OCI-LY7 (cell line): ENCODE data around the gene SCUBE2. TPM values are rescaled to one million over a fixed set of nuclear protein-coding genes. Genes with fewer than 3 reads are reported as not detected.
"Not testable (repeated sequence)": the region's sequence is repeated elsewhere in the genome, so short reads cannot be mapped to it uniquely, and the experiment has no call there.

Source experiments
- BruUV-seq: library from RNA; stranded (reverse); fragments of 400-500 nt; replicated peaks from 2 replicates; lab custom pipeline; 2021; lab: Mats Ljungman, UMichigan
- CTCF ChIA-PET: fragments of 300-600 bp; sonication (Branson Sonifier 250); formaldehyde crosslinking; loops from one replicate; lab custom pipeline; 2022; ENCODE audit warnings: antibody characterized with exemption; ENCODE audit not compliant: unreplicated experiment; lab: Charles Lee
- POLR2A ChIA-PET: fragments of 300-600 bp; sonication (Branson Sonifier 250); formaldehyde crosslinking; loops from one replicate; lab custom pipeline; 2022; ENCODE audit warnings: antibody characterized with exemption; lab: Charles Lee
- DNase-seq: peaks from one replicate; pipeline ENCODE4 v3.0.0-alpha.2; 2015; ENCODE audit warnings: low spot score
- H2AFZ ChIP-seq: fragments of 200-600 bp; sonication (generic), shearing (Covaris generic); 2 replicates; pipeline ENCODE4 v1.6.1; 2014; ENCODE audit warnings: mild to moderate bottlenecking, antibody characterized with exemption, low read length, moderate library complexity
- H3K27ac ChIP-seq: fragments of 200-600 bp; sonication (generic); 2 replicates; pipeline ENCODE4 v1.5.1; 2014; ENCODE audit warnings: mixed run types, low read depth, mild to moderate bottlenecking, moderate library complexity, low read length, inconsistent platforms; ENCODE audit not compliant: poor library complexity, severe bottlenecking
- H3K36me3 ChIP-seq: fragments of 200-600 bp; sonication (generic); 2 replicates; pipeline ENCODE4 v1.6.1; 2014; ENCODE audit warnings: mild to moderate bottlenecking, antibody characterized with exemption, low read length, moderate library complexity, mixed read lengths; ENCODE audit not compliant: insufficient read depth
- H3K4me1 ChIP-seq: fragments of 200-600 bp; sonication (generic); 2 replicates; pipeline ENCODE4 v1.5.1; 2014; ENCODE audit warnings: mild to moderate bottlenecking, low read length; ENCODE audit not compliant: insufficient read depth, poor library complexity, severe bottlenecking
- H3K4me2 ChIP-seq: fragments of 200-600 bp; sonication (generic); 2 replicates; pipeline ENCODE4 v1.6.1; 2014; ENCODE audit warnings: mild to moderate bottlenecking, low read length
- H3K4me3 ChIP-seq: fragments of 200-600 bp; sonication (generic); 2 replicates; pipeline ENCODE4 v1.5.1; 2014; ENCODE audit warnings: mild to moderate bottlenecking, low read depth, low read length; ENCODE audit not compliant: poor library complexity, severe bottlenecking
- H3K79me2 ChIP-seq: fragments of 200-600 bp; sonication (generic); 2 replicates; pipeline ENCODE4 v1.6.1; 2016; ENCODE audit warnings: low read depth, mild to moderate bottlenecking, low read length, moderate library complexity, mixed read lengths; ENCODE audit not compliant: insufficient read depth
- H3K9me2 ChIP-seq: fragments of 200-600 bp; sonication (generic); 2 replicates; pipeline ENCODE4 v1.6.1; 2016; ENCODE audit warnings: mild to moderate bottlenecking, low read length, mixed read lengths; ENCODE audit not compliant: insufficient read depth
- H3K9me3 ChIP-seq: fragments of 200-600 bp; sonication (generic); 2 replicates; pipeline ENCODE4 v1.6.1; 2014; ENCODE audit warnings: mild to moderate bottlenecking, mixed run types, low read length, mixed read lengths
- H4K20me1 ChIP-seq: fragments of 200-600 bp; sonication (generic); 2 replicates; pipeline ENCODE4 v1.6.1; 2014; ENCODE audit warnings: mild to moderate bottlenecking, antibody characterized with exemption, low read length, moderate library complexity, mixed read lengths; ENCODE audit not compliant: insufficient read depth
- CTCF ChIP-seq: fragments of 200-600 bp; sonication (generic); conservative IDR thresholded peaks from 2 replicates; pipeline ENCODE4 v1.5.1; 2014; ENCODE audit warnings: mild to moderate bottlenecking, antibody characterized with exemption, low read length, moderate library complexity, mixed read lengths
- EZH2phosphoT487 ChIP-seq: fragments of 200-600 bp; sonication (generic); IDR thresholded peaks from 2 replicates; pipeline ENCODE4 v1.6.1; 2018; ENCODE audit warnings: low read depth, borderline replicate concordance, mild to moderate bottlenecking, mixed run types, antibody characterized with exemption, low read length, moderate library complexity, mixed read lengths
- intact Hi-C: fragments of 100-400 bp; cut with micrococcal nuclease; formaldehyde crosslinking; loops from one replicate; pipeline ENCODE4 v1.10.0; 2022; ENCODE audit not compliant: unreplicated experiment
- total RNA-seq, 2 experiments: library from RNA; depleted of rRNA in 1 of 2; stranded (reverse); fragments of >200 nt in 1 of 2; shearing (Covaris generic) in 1 of 2; gene quantifications; 2 replicates each; pipeline ENCODE4 v1.2.3, GENCODE V29; 2014 to 2022

SCUBE2 gene
- total RNA-seq, 2 experiments from 2014 or later = not detected

- no peak overlapping the region for H3K4me3 ChIP-seq
- no peak overlapping the region for H3K4me2 ChIP-seq
- no TSS peak for BruUV-seq
- ChIA-PET POLR2A (no interaction called here), CTCF (interaction anchor here (0.5 to 1.9 kb wide), 3 partner anchors 36 to 125 kb away, joined by 3 to 6 read pairs (median 3); no protein-coding TSS in a partner anchor)
- no peak for DNase-seq
- H3K36me3 ChIP-seq = no peaks in the 10 kb centered on the region
- no peaks in the 10 kb centered on the region for H3K9me2 ChIP-seq
- H3K4me1 ChIP-seq = no peaks in the 10 kb centered on the region
- no peaks in the 10 kb centered on the region for H3K79me2 ChIP-seq
- TF ChIP-seq CTCF (no peak), EZH2phosphoT487 (no peak)
- H4K20me1 ChIP-seq = no peaks in the 10 kb centered on the region
- intact Hi-C loops = loop anchor here (2.0 kb wide), 2 partner anchors 122 to 492 kb away; no protein-coding TSS in a partner anchor
- no peak overlapping the region for H2AFZ ChIP-seq
- no peaks in the 10 kb centered on the region for H3K9me3 ChIP-seq
- no peak overlapping the region for H3K27ac ChIP-seq
These were observed 76.6 kb downstream of the SCUBE2 start for GRCh38 chr11:9014826-9015225.

GRCh38 chr11:9013373-9013772 lies 78.0 kb downstream of the SCUBE2 start:
- intact Hi-C loops = no loop called here
- H3K9me2 ChIP-seq = no peaks in the 10 kb centered on the region
- no peaks in the 10 kb centered on the region for H3K36me3 ChIP-seq
- TF ChIP-seq CTCF (no peak), EZH2phosphoT487 (no peak)
- H3K9me3 ChIP-seq = no peaks in the 10 kb centered on the region
- CTCF ChIA-PET = interaction anchor here (1.0 kb wide), 1 partner anchor 14 kb away, joined by 3 read pairs; no protein-coding TSS in a partner anchor
- H3K27ac ChIP-seq = no peak overlapping the region
- POLR2A ChIA-PET = no interaction called here
- no peak overlapping the region for H3K4me3 ChIP-seq
- no peaks in the 10 kb centered on the region for H3K79me2 ChIP-seq
- no peaks in the 10 kb centered on the region for H4K20me1 ChIP-seq
- no peak overlapping the region for H2AFZ ChIP-seq
- H3K4me2 ChIP-seq = no peak overlapping the region
- no peaks in the 10 kb centered on the region for H3K4me1 ChIP-seq
- BruUV-seq = no TSS peak
- no peak for DNase-seq

GRCh38 chr11:9009538-9009937 lies 81.9 kb downstream of the SCUBE2 start:
- DNase-seq, H3K4me3 ChIP-seq, H2AFZ ChIP-seq, BruUV-seq, H3K4me2 ChIP-seq, POLR2A ChIA-PET, H3K36me3 ChIP-seq, CTCF ChIA-PET, H3K27ac ChIP-seq, H3K9me3 ChIP-seq, intact Hi-C loops, H3K79me2 ChIP-seq, H4K20me1 ChIP-seq, H3K9me2 ChIP-seq, H3K4me1 ChIP-seq: not testable (repeated sequence)
